Liver (tissue), 3 donors: ENCODE results near the gene PROCA1.

Experiments
- CTCF ChIP-seq: fragments of 150-350 bp; IDR thresholded peaks from 2 replicates; pipeline ENCODE4 v1.5.1; 2017; ENCODE audit warnings: improper control_type of control experiment, low read depth, low read length; ENCODE audit not compliant: missing input control
- JUND ChIP-seq, 2 donors: IDR thresholded peaks; 2 replicates each; pipeline ENCODE4 v1.6.1; 2016; ENCODE audit warnings: antibody characterized with exemption in 2 of 2
- RAD21 ChIP-seq, 2 donors: IDR thresholded peaks; 2 replicates each; pipeline ENCODE4 v1.6.1; 2016; ENCODE audit warnings: antibody characterized with exemption in 2 of 2, mild to moderate bottlenecking in 2 of 2
- REST ChIP-seq: IDR thresholded peaks from 2 replicates; pipeline ENCODE4 v1.6.1; 2016; ENCODE audit warnings: antibody characterized with exemption, mild to moderate bottlenecking
- SP1 ChIP-seq: IDR thresholded peaks from 2 replicates; pipeline ENCODE4 v1.6.1; 2018; ENCODE audit warnings: antibody characterized with exemption, mild to moderate bottlenecking
- TAF1 ChIP-seq: conservative IDR thresholded peaks from 2 replicates; pipeline ENCODE4 v1.6.1; 2016; ENCODE audit warnings: antibody characterized with exemption, mild to moderate bottlenecking
- donor health status: healthy.
- donor health status: healthy.

- TF ChIP-seq SP1 (no peak), TAF1 (no peak), CTCF (no peak), JUND (IDR thresholded peaks at IDR 0.05) (no peak), RAD21 (IDR thresholded peaks at IDR 0.05) (no peak), REST (no peak)
Measured at GRCh38 chr17:28700830-28701492, 10.7 kb downstream of the PROCA1 start.
